HG03175 (cell line): ENCODE measurements around the gene NDST1.

Source experiments
- ATAC-seq: cut with Tn5 transposase; IDR thresholded peaks from one replicate; pipeline ENCODE4 v1.9.1; 2021; ENCODE audit warnings: mild to moderate bottlenecking, moderate library complexity; ENCODE audit not compliant: unreplicated experiment

The NDST1 gene

GRCh38 chr5:150583541-150584225 lies 75.8 kb downstream of the NDST1 start:
- ATAC-seq = no peak

GRCh38 chr5:150584556-150585335 lies 76.8 kb downstream of the NDST1 start:
- ATAC-seq = no peak

GRCh38 chr5:150585781-150586341 lies 77.9 kb downstream of the NDST1 start:
- ATAC-seq = no peak

- no peak for ATAC-seq
These were observed 79.1 kb downstream of the NDST1 start for GRCh38 chr5:150587016-150587415.

- no peak for ATAC-seq
These were observed 80.1 kb downstream of the NDST1 start for GRCh38 chr5:150587856-150588595.

- no peak for ATAC-seq
These were observed 80.6 kb downstream of the NDST1 start for GRCh38 chr5:150588596-150588890.

GRCh38 chr5:150589862-150590601 lies 82.1 kb downstream of the NDST1 start:
- no peak for ATAC-seq

GRCh38 chr5:150590979-150591695 lies 83.2 kb downstream of the NDST1 start:
- no peak for ATAC-seq

- no peak for ATAC-seq
These were observed 85.7 kb downstream of the NDST1 start for GRCh38 chr5:150593593-150593992.

- ATAC-seq = no peak
These were observed 86.1 kb downstream of the NDST1 start for GRCh38 chr5:150593996-150594395.

- ATAC-seq = no peak
These were observed 87.6 kb downstream of the NDST1 start for GRCh38 chr5:150595466-150596031.

- no peak for ATAC-seq
These were observed 88.4 kb downstream of the NDST1 start for GRCh38 chr5:150596313-150596712.

GRCh38 chr5:150596826-150597225 lies 88.9 kb downstream of the NDST1 start:
- no peak for ATAC-seq

- ATAC-seq = no peak
These were observed 90.1 kb downstream of the NDST1 start for GRCh38 chr5:150598006-150598405.

- ATAC-seq = no peak
These were observed 90.9 kb downstream of the NDST1 start for GRCh38 chr5:150598821-150599273.

- no peak for ATAC-seq
These were observed 91.3 kb downstream of the NDST1 start for GRCh38 chr5:150599281-150599680.

- no peak for ATAC-seq
These were observed 92.1 kb downstream of the NDST1 start for GRCh38 chr5:150599917-150600511.

GRCh38 chr5:150600616-150601490 lies 92.9 kb downstream of the NDST1 start:
- no peak for ATAC-seq
